ENCODE data around the gene ZCCHC14.

DNA sequence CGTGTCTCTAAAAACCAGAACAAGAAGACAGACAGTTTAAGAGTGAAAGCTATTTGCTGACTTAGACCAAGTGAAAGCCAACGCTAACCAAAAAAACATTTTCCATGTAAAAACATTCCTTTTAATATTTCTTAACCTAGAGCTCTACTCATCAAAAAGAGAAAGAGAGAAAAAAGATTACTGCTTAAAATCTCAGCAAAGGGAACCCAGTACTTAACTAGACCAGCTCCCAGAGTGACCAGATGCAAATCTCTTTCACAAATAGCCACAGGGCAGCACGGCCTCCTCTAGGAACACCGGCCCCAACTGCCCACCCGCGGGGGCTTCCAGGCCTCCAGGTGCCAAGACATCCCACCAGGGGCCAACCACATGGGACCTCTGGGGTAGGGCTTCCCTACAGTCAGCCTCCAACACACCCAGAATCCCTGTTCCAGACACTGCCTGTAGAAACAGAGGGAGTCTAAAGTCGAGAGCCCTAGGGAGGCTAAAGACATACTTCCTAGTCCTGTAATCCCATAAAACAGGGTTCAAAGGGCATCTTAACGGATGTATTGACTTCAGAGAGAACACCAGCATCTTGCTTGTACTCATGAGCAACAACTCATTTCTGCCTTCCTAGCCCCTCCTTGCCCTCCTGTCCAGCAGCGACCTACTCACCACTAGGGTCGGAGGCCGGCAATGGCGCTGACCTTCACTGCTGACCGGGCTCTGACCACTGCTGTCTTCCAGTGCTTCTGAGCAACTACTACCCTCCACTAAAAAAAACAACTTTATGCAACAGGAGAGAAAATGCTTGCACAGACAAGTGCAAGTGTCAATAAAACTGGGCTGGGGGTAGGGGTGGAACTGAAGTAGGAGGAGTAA lies 21.3 kb downstream of the ZCCHC14 start:
- TF ChIP-seq EZH2phosphoT487 (conservative IDR thresholded peaks at IDR 0.05; ENCODE audit: low read length): no peak
- TF ChIP-seq, protein P1, sequence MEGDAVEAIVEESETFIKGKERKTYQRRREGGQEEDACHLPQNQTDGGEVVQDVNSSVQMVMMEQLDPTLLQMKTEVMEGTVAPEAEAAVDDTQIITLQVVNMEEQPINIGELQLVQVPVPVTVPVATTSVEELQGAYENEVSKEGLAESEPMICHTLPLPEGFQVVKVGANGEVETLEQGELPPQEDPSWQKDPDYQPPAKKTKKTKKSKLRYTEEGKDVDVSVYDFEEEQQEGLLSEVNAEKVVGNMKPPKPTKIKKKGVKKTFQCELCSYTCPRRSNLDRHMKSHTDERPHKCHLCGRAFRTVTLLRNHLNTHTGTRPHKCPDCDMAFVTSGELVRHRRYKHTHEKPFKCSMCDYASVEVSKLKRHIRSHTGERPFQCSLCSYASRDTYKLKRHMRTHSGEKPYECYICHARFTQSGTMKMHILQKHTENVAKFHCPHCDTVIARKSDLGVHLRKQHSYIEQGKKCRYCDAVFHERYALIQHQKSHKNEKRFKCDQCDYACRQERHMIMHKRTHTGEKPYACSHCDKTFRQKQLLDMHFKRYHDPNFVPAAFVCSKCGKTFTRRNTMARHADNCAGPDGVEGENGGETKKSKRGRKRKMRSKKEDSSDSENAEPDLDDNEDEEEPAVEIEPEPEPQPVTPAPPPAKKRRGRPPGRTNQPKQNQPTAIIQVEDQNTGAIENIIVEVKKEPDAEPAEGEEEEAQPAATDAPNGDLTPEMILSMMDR (IDR thresholded peaks at IDR 0.05; ENCODE audit: insufficient read depth, low read length, poor library complexity, severe bottlenecking): no peak
